Frontal cortex (tissue), 4 donors: ENCODE measurements around the gene BABAM1. TPM values are rescaled to one million over a fixed set of nuclear protein-coding genes. Genes with fewer than 3 reads are reported as not detected.

Experiments
- DNase-seq, 2 donors: peaks; one replicate each; pipeline ENCODE4 v3.0.0; 2012; ENCODE audit warnings: low spot score in 2 of 2
- FAIRE-seq: peaks from 2 replicates; lab custom pipeline; 2012; peaks lifted over from hg19 to GRCh38; lab: Jason Lieb, UNC
- total RNA-seq: library from RNA; depleted of rRNA; stranded (reverse); fragments of >200 nt; gene quantifications from one replicate; pipeline ENCODE4 v1.2.3, GENCODE V29; 2014
- donor health status: control.
- donor health status: control.
- donor health status: control.

BABAM1 gene
- total RNA-seq, 1 donor from 2014 or later, result 66.9 TPM

DNA sequence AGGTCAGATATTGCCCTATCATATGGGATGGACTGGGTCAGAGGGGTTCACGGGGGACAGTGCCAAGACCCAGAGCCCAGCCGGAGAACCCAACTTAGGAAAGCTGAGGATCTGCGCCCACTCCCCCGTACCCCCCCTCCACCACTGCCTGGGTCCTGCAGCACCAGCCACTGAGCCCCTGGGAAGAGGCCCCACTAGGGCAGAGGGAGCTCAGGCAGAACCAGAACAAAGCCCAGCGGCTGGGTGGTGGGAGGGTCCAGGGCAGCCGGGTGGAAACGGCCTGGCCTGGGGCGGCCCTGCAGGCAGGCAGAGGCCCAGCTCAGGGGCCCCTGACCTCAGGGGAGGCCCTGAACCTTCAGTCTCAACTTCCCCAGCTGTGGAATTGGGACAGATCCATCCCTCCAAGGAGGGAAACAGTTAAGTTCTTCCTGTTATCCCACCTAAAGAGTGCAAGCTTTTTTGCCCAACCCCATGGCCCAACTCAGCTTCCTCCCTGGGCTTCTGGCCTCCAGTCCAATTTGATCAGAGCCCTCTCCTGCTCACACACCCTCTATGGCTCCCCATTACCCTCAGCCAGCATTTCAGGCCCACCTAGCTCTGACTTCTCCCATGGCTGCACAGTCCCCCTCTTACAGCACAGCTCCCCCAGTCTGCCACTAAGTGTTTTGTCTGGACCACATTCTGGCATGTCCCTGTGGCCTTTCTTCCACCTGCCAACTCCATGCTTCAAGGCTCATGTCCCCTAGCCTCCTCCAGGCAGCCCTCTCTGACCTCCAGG lies 24.6 kb upstream of the BABAM1 start:
- DNase-seq (no peak), FAIRE-seq (no peak)

DNA sequence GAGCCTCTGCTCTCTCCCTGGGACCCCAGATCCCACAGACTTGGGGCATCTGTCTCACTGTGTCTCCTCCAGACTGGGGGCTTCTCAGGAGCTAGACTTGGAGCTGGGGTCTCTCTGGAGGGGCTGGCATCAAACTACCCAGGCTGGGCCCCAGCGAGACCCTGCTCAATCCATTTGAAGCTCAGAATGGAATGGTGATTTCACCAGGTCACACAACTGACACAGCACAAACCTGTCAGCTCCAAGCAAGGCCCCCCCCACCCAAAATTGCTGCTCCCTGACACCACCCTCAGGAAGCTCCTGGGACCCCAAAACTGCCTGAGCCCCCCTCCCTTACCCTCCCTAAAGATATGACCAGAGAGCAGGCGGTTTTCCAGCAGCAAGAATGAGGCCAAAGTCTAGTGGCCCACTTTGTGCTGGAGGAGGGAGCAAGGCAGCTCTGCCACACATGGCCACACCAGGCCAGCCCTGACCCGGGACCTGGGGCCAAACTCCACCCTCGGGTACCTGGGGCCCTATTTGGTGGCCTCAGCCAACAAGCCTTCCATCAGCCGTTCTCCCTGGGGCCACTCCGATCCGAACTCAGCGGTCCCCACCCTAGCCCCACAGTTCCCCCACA lies 23.9 kb upstream of the BABAM1 start:
- DNase-seq (no peak), FAIRE-seq (no peak)

DNA sequence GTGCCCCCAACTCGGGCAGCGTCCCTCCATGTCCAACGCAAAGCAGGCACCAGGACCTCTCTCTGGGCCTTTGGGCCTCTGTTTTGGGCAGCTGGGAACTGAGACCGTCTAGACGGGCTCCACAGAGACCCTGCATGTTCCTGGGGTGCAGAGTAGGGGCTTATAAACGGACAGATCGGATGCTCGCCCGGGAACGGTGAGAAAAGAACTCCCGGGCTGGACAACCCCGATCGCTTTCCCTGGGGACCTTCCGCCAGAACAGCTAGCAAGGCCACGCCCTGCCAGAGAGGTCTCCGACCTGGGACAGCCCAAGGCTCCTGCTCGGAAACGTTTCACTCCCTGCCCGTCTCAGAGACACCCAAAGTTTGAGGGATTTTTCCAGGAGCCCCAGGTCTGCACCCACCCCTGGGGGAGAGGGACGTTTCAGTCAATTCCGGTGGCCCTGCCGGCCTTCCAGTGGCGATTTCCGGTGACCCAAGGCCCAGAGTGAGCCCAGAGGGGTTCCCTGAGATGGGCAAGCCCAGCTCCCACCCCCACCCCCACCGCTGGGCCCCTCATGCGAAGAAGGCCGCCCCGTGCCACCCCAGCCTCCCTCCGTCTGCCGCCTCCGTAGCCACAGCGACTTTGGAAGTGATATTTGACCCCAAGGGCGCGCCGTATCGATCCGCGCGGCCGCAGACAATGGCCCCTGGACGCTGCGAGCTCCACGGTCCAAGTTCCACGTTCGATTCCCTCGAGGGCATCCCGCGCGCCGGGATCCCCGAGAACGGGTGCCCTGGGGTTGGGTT lies 23.2 kb upstream of the BABAM1 start:
- DNase-seq, result no peak
- FAIRE-seq, result no peak

DNA sequence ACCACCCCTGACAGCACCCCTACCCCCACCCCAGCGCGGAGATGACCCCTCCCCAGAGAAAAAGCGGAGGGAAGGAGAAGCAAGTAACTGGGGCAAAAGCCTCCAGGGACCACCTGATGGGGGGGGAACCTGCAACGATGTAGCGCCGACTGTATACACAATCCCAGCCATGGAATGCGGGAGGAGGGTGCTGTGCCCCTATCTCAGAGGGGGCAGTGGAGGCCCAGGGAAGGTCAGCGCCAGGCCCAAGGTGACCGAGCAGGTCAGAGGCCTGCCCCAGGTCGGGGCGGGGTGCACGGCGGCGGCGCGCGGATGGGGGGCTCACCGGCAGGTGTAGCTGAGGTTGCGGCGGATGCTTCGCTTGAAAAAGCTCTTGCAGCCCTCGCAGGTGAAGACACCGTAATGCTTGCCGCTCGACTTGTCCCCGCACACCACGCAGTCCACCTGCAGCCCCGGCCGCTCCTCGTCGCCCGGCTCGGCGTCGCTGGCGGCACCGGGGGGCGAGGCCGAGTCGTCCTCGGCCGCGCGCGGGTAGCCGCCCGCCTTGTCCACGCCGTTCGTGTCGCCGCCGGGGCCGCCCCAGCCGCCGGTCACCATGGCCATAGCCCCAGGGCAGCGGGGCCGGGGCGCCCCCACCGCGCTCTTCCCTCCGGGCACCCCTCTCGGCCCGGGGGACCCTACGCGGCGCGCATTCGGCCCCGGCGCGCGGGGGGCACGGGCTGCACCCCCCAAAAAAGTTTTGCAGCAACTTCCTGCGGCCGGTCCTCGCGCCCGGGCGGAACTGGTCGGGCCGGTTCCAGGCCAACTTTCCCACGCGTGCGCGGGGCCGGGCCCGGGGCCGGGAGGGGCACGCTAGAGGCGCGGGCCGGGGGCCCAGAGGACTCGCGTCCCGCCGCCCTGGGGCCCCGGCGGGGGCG lies 22.4 kb upstream of the BABAM1 start:
- DNase-seq, result peak in 1 of 2 donors; percentile 72
- FAIRE-seq, result no peak

DNA sequence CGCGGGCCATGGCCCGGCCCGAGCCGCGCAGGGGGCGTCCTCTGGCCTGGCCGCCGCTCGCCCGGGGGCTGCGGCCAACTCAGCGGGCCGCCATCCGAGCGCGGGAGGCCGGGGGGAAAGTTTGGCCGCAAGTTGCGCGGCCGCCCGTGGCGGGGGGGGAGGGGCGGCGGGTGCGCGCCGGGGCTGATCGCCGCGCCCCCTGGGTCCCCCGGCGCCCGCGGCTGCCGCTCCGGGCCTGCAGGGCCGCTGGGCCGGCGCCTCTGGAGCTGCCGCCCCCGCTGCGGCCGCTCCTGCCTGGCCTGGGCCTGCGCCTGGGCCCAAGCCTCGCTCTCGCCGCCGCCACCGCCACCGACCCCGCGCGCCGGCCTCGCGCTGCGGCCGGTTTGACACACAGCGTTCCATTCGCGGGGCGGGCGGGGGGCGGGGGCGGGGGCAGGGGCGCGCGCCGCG lies 21.7 kb upstream of the BABAM1 start, which contains the start of gene NR2F6:
Gene NR2F6 (minus strand): TSS at position 385 of the 450 bp plus-strand sequence. CDS start 699 bp downstream, outside the sequence.
- FAIRE-seq (no peak), DNase-seq (no peak)

DNA sequence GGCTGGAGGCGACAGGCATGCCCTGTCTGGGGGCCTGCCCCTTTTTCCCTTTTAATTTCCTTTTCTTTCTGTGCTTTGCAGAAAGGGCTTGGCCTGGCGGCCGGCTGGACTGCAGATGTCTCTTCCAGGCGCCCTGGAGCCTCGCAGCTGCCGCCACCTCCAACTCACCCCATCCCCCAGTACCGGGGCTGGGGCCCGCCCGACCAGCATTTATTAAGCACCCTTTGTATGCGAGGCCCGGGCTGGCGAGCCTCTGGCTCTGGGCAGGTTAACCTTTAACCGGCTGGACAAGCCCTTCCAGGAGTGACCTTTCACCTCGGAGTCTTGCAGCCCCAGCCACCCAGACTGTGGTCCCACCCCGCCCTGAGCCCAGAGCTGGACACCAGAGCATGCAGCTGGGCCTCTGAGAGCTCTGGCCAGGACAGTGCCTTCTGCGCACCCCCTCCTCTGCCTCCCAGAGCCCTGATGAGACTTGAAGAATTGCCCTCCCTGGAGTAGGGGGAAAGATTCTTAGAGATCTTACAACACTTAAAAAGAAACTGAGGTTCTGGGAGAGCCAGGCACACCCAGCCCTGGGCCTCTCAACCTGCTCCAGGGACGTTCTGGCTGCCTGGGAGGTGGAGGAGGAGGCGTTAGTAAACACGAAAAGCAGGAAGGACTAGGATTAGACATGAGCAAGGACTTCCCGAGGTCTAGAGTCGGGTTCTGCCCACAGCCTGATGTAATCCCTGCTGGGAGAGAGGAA lies 20.4 kb upstream of the BABAM1 start:
- FAIRE-seq (no peak), DNase-seq (no peak)

DNA sequence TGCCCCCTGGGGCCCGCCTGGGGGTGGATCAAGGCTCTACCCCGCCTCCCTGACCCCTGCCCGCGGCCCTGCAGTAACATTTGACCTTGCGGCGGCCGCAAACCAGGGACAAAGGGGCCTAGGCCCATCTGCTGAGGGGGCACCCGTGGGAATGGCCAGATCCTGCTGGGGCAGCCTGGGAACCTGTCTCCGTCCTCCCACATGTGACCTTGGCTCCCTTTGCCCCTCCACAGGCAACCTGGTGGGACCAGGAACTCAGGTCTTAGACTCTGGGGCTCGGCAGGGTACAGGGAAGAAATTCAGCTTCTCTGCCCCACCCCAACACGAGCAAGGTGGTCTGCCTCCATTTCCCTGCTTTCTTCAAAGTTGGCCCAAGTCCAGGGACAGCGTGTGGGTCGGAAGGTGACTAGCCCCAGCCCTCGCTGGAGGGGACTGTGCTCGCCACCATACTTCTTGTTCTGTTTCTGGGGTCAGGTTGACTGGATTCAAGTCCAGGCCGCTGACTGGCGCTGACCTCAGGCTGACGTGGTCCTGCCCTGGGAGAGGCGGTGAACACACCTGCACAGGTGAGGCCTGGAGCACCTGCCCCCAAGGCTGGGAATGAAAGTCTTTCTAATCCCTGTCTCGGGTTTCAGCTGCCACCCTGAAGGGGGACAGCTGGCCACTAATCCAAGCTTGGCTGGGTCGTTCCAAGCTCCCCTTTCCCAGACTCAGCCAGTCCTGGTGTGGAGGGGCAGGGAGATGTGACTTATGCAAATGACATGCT lies 19.0 kb upstream of the BABAM1 start:
- FAIRE-seq, result no peak
- no peak for DNase-seq

DNA sequence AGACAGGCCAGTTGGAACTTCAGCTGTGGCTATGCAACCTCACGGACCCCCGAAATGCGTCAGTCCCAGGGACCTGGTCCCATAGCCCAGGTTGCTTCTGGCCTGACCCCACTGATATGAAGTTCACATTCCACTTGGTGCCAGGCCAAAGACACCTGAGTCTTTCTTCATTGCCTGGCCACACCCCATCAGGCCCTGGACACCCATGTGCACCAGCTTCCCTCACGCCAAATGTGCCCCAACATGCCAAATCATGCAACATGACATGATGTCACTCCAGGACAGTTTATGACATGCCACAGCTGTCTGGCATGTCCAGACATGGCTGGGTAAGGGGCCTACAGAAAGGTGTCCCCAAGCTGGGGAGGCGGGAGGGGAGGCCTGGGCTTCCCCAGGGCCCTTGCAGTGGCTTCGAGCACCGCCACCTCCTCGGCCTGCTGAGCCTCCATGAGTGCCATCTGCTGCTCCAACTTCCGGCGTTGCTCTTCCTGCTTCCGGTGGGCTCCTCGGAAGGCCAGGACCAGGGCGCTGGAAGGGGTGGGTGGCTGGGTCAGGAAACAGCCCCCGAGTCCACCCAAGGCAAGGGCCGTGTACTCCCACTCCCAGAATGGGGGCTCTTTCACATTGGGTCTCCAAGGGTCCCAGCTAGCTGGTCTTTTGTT lies 17.2 kb upstream of the BABAM1 start:
- FAIRE-seq (no peak), DNase-seq (no peak)

DNA sequence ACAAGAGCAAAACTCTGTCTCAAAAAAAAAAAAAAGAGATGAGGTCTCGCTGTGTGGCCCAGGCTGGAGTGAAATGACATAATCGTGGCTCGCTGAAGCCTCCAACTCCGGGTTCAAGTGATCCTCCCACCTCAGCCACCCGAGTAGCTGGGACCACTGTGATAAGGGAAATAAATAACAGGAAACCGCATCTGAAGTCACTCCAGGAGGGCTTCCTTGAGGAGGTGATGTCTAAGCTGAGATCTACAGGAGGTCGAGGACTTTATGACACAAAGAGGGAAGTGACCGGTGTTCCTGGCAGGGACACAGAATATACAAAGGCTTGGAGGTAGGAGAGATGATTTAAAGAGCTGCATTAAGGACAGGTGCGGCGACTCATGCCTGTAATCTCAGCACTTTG lies 12.6 kb upstream of the BABAM1 start:
- DNase-seq (no peak), FAIRE-seq (no peak)

DNA sequence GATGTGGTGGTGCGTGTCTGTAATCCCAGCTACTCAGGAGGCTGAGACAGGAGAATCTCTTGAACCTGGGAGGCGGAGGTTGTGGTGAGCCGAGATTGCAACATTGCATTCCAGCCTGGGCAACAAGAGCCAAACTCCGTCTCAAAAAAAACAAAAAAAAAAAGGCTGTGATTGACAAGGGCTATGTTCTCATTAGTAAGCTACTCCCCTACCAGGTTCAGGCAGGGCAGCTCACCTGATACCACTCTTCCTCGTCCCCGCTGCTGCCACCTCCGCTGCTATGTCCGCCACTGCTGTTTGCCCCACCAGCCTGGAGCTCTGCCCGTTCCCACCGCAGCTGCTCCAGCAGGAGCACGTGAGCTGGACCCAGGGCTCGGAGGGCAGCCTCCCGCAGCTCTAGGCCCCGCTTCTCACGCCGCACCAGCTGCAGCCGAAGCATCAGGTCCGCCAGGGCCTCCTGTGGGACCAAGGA lies 12.1 kb upstream of the BABAM1 start:
- FAIRE-seq (no peak), DNase-seq (no peak)

DNA sequence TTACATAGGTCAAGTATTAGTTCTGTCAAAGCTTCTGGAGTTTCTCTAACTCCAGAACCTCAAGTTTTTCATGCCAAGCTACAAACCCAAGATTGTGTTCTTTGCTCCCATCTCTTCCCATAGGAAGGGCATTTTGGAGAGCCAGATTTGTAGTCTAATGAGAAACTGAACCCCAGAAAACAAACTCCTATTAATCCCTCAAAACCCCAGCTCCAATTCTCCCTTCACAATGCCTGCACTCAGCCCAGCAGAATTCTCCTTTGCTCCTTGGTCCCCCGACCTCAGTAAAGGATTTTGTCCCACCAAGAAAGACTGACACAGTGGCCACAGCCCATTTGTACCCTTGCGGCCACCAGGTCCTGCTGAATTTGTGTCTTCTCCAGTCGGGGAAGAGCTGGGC lies 11.1 kb upstream of the BABAM1 start:
- DNase-seq (no peak), FAIRE-seq (no peak)

DNA sequence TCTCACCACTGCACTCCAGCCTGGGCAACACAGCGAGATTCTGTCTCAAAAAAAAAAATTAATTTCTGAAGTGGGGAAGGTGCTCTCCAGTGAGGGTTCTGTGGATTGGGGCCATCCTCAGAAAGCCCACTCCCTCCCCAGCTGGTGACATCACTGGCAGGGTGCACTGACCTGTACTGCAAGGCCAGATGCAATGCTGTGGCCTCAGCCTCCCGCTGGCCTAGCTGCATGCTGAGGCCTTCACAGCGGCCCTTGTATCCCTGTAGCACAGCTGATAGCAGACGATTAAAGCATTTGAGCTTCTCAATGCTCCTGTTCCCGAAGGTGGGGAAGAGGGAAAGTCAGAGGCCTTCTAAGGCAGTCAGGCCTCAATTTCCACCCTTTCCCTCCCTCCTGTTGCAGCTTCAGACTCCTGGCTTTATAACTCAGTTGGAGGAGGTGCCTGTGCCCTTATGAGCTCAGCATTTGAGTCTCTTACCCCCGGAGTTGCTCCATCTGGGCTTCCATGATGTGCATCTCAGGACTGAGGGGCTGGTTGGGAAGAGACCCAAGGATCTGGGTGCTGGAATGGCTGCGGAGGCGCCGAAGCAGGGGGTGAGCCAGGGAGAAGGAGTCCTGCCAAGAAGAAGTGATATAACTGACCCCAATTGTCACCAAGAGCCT lies 8.0 kb upstream of the BABAM1 start:
- DNase-seq (no peak), FAIRE-seq (no peak)

DNA sequence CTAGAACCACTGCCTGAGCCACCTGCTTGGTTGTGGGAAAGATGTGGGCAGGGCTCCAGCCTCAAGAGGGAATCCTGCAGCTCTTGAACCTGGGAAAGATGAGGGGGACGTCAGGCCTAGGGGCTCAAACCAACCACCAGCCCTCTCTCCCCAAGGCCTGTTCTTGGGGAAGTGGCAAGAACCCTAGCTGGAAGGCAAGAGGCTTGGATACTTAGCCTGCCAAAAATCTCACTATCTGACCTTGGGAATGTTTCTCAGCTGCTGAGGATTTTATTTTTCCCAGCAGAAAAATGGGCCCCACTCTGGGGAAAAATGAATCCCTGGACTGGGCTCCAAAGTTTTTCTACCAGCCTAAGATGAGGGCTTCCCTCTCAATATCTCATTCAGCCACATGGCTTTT lies 7.3 kb upstream of the BABAM1 start:
- no peak for DNase-seq
- no peak for FAIRE-seq

DNA sequence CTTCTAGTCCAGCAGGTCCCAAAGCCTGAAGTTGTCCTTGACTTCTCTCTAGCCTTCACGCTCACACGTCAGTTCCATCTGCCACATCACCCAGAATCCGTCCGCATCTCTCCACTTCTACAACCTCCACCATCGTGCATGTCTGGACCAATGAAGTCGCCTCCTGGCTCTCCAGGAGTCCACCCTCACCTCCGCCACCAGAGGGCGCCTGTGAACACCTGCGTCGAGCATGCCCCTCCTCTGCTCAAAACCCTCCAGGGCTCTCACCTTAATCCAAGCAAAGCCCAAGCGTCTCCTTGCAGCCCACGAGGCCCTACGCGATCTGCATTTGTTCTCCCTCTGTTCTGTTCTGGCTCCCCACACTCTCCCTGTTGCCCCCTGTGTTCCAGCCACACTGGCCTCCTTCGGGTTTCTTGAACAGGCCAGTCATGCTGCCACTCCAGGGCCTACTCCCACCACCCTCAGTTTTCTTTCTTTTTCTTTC lies 6.4 kb upstream of the BABAM1 start:
- FAIRE-seq (no peak), DNase-seq (peak in 1 of 2 donors; percentile 71)

DNA sequence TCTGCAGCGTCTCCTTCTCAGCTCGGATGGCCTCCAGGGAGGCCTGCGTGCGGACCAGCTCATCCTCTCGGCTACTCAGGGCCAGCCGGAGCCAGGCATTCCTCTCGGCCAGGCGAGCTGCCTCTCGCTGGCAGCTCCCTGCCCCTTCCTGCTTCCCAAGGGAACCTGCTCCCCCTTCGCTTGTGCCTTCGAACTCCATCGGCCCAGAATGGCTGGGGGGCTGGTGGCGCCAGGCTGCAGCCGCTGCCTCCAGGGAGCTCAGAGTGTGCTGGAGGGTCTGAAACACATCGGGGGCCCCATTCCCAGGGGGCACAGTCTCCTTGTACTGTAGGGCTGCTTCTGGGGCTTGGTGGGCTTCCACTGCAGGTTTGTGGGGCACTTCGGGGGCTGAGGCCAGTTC lies 4.7 kb upstream of the BABAM1 start:
- FAIRE-seq, result no peak
- DNase-seq, result no peak

DNA sequence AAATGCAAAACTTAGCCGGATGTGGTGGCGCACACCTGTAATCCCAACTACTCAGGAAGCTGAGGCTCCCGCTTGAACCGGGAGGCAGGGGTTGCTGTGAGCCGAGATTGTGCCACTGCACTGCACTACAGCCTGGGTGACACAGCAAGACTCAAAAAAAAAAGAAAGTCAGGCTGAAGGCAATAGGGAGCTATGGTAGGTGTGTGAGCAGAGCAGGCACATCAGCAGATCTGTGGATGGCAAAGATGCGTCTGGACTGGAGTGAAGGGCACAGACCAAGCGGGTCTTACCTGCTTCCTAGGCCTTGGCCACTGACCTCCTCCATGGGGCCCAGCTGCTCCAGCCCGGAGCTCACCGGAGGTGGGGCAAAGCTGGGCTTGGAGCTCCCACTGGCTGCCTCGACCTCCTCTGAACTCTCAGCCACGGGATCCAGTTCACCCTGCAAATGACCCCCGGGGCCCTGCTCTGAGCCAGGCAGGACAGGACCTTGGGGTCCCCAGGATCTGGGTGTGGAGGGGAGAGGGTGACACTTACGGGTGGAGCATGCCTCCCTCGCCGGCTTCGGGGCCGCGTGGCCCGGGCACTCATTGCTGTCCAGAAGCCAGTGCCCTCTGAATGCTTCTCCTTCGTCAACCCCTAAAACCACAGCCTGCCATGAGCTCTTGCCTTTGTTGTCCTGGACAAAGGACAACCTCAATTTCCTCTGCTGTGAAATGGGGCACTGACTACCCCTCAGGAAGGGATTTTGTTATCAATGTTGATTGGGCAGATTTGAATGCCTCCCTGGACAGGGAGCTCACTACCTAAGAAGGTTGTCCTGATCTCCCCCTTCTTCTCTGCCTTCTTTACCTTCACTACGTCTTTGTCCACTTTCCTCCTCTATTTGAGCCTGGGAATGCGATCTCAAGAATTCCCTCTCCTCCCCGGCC lies 3.3 kb upstream of the BABAM1 start:
- DNase-seq, result no peak
- FAIRE-seq, result no peak
